Measurements from ENCODE around the gene CUX1. TPM values are rescaled to one million over a fixed set of nuclear protein-coding genes. Genes with fewer than 3 reads are reported as not detected.

The CUX1 gene
- total and polyA plus RNA-seq, 4 donors: 40.5 to 138 (median 69.1) TPM

DNA sequence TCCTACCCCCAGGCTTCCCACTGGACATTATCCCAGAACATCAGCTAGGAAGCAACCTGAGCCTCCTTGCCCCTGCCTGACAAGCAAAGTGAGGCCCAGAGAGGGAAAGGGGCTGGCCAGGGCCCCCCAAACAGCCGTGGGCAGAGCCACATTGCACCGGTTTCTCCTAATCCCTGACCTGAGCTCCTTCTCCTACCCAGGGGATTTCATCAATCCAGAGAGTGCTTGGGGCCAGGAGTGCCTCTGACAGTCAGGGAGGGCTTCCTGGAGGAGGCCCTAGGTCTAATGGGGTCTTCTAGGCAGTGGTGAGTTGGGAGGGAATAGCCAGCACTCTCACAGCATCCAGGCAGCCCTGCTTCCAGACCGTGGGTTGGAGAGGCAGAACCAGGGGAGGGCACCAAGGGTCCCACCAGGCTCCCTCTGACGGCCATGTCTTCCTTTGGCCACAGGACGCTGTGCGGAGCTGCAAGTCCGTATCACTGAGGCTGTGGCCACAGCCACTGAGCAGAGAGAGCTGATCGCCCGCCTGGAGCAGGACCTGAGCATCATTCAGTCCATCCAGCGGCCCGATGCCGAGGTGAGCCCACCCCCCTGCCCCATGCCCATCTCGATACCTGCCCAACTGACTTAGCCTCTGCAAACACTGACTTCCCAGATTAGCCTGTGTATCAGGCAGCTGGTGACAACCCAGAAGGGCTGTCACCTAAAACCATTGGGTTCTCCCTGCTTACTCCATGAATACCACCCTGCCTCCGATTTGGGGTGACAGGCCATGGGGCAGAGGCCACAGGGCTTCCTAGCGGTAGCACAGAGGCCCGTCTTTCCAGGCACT, 455.7 kb downstream of the CUX1 start:
- no peak for DNase-seq
- no peaks in the 10 kb centered on the region for H3K9me3 ChIP-seq (ENCODE audit: control insufficient read depth in 4 of 4, insufficient read depth in 3 of 4, low read length in 3 of 4)
- H3K4me1 ChIP-seq (ENCODE audit: control insufficient read depth in 5 of 5, insufficient read depth in 5 of 5, low read length in 5 of 5): peaks cover 0 to 11% (median 0%) of the 10 kb centered on the region in 5 donors
- no peak overlapping the region for H3K9ac ChIP-seq (ENCODE audit: insufficient read depth in 1 of 2, low read length in 2 of 2)
- H3K4me3 ChIP-seq: no peak overlapping the region
- ATAC-seq (ENCODE audit: insufficient read depth, low FRiP score): no peak
- 87 to 91% methylated on average over 16 of the region's 16 CpGs for WGBS, 2 donors
- TF ChIP-seq, protein P1, sequence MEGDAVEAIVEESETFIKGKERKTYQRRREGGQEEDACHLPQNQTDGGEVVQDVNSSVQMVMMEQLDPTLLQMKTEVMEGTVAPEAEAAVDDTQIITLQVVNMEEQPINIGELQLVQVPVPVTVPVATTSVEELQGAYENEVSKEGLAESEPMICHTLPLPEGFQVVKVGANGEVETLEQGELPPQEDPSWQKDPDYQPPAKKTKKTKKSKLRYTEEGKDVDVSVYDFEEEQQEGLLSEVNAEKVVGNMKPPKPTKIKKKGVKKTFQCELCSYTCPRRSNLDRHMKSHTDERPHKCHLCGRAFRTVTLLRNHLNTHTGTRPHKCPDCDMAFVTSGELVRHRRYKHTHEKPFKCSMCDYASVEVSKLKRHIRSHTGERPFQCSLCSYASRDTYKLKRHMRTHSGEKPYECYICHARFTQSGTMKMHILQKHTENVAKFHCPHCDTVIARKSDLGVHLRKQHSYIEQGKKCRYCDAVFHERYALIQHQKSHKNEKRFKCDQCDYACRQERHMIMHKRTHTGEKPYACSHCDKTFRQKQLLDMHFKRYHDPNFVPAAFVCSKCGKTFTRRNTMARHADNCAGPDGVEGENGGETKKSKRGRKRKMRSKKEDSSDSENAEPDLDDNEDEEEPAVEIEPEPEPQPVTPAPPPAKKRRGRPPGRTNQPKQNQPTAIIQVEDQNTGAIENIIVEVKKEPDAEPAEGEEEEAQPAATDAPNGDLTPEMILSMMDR (IDR thresholded peaks at IDR 0.05; ENCODE audit: control extremely low read depth, extremely low read depth): no peak
- no peaks in the 10 kb centered on the region for H3K27me3 ChIP-seq (ENCODE audit: control insufficient read depth in 3 of 3, insufficient read depth in 3 of 3, low read length in 2 of 3)
- no peak overlapping the region for H3K27ac ChIP-seq (ENCODE audit: low read depth in 1 of 2, low read length in 1 of 2)
- H3K36me3 ChIP-seq (ENCODE audit: control insufficient read depth in 4 of 4, insufficient read depth in 4 of 4, low read length in 4 of 4): peaks cover 0 to 4% (median 0%) of the 10 kb centered on the region in 4 donors

DNA sequence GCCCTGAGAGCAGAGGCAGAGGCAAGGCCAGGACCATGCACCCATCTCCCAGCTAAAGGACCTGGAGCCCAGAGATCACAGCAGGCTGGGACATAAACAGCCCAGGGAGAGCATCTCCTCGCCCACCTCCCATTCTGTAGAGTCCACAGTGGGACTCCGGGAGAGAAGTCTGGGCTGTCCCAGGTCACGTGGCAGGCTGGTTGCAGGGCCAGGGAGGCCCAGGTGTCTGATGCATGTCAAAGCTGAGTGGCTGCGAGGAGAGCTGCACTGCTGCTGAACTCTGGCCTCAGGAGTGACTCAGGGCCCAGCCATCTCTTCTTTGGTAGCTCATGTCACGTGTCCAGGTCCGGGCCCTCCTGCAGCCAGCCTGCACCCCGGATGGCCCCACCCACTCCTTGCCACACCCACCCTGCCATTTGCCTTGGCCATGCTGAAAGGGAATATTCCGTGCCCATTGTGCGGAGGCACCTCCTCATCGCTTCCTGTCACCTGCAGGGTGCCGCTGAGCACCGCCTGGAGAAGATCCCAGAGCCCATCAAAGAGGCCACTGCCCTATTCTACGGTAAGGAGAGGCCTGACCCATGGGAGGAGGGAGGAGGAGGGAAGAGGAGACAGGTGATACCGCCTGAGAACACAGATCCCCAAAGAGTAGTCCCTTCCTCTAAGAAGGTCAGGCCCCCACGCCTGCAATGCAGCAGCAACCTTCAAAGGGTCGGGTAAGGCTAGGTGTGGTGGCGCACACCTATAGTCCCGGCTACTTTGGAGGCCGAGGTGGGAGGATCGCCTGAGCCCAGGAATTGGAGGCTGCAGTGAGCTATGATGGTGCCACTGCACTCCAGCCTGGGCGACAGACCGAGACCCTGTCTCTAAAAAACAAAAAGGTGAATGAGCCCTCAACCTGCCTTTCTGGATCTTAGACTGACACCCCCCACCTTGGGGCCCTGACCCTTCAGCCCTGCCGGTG, 456.6 kb downstream of the CUX1 start:
- DNase-seq (no peak), ATAC-seq (ENCODE audit: insufficient read depth, low FRiP score) (no peak)
- TF ChIP-seq, protein P1 (IDR thresholded peaks at IDR 0.05; ENCODE audit: control extremely low read depth, extremely low read depth): no peak
- Histone ChIP-seq H3K9ac (ENCODE audit: insufficient read depth in 1 of 2, low read length in 2 of 2) (no peak overlapping the region), H3K27ac (ENCODE audit: low read depth in 1 of 2, low read length in 1 of 2) (no peak overlapping the region), H3K4me3 (no peak overlapping the region), H3K9me3 (ENCODE audit: control insufficient read depth in 4 of 4, insufficient read depth in 3 of 4, low read length in 3 of 4) (no peaks in the 10 kb centered on the region), H3K4me1 (ENCODE audit: control insufficient read depth in 5 of 5, insufficient read depth in 5 of 5, low read length in 5 of 5) (peaks cover 0 to 11% (median 0%) of the 10 kb centered on the region in 5 donors), H3K36me3 (ENCODE audit: control insufficient read depth in 4 of 4, insufficient read depth in 4 of 4, low read length in 4 of 4) (peaks cover 0 to 4% (median 0%) of the 10 kb centered on the region in 4 donors), H3K27me3 (ENCODE audit: control insufficient read depth in 3 of 3, insufficient read depth in 3 of 3, low read length in 2 of 3) (no peaks in the 10 kb centered on the region)
- WGBS, 2 donors: 90 to 92% methylated on average over 23 of the region's 23 CpGs

DNA sequence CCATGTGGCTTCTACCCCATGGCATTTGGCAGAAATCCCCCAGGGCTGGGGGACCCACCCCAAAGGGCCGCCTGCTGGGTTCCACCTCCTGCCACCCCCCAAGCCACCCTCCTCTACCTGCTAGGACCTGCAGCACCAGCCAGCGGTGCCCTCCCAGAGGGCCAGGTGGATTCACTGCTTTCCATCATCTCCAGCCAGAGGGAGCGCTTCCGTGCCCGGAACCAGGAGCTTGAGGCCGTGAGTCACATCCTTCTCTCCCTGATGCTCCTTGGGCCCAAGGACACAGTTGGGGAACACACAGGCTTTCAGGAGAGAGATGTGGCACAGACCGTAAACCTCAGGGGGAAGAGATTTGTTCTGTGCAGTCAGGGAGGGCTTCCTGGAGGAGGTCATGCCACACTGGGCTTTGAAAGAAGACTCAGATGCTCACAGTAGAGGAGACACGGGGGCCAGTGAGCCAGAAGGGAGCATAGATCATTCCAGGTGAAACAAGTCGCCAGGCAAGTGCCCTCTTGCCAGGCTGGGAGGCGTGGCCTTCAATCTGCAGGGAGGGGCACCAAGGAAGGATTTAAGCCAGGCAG, 457.8 kb downstream of the CUX1 start:
- Histone ChIP-seq H3K4me3 (no peak overlapping the region), H3K27ac (ENCODE audit: low read depth in 1 of 2, low read length in 1 of 2) (no peak overlapping the region), H3K9ac (ENCODE audit: insufficient read depth in 1 of 2, low read length in 2 of 2) (no peak overlapping the region), H3K4me1 (ENCODE audit: control insufficient read depth in 5 of 5, insufficient read depth in 5 of 5, low read length in 5 of 5) (peaks cover 0 to 11% (median 0%) of the 10 kb centered on the region in 5 donors), H3K27me3 (ENCODE audit: control insufficient read depth in 3 of 3, insufficient read depth in 3 of 3, low read length in 2 of 3) (no peaks in the 10 kb centered on the region), H3K9me3 (ENCODE audit: control insufficient read depth in 4 of 4, insufficient read depth in 3 of 4, low read length in 3 of 4) (no peaks in the 10 kb centered on the region), H3K36me3 (ENCODE audit: control insufficient read depth in 4 of 4, insufficient read depth in 4 of 4, low read length in 4 of 4) (peaks cover 0 to 4% (median 0%) of the 10 kb centered on the region in 4 donors)
- WGBS, 2 donors: 92% methylated on average over 10 of the region's 10 CpGs
- no peak for ATAC-seq (ENCODE audit: insufficient read depth, low FRiP score)
- TF ChIP-seq, protein P1 (IDR thresholded peaks at IDR 0.05; ENCODE audit: control extremely low read depth, extremely low read depth): no peak
- no peak for DNase-seq
